ENCODE results near the gene VSIG8. TPM values are rescaled to one million over a fixed set of nuclear protein-coding genes. Genes with fewer than 3 reads are reported as not detected.

Gene VSIG8
- total RNA-seq, 1 donor from 2014 or later: not detected

DNA sequence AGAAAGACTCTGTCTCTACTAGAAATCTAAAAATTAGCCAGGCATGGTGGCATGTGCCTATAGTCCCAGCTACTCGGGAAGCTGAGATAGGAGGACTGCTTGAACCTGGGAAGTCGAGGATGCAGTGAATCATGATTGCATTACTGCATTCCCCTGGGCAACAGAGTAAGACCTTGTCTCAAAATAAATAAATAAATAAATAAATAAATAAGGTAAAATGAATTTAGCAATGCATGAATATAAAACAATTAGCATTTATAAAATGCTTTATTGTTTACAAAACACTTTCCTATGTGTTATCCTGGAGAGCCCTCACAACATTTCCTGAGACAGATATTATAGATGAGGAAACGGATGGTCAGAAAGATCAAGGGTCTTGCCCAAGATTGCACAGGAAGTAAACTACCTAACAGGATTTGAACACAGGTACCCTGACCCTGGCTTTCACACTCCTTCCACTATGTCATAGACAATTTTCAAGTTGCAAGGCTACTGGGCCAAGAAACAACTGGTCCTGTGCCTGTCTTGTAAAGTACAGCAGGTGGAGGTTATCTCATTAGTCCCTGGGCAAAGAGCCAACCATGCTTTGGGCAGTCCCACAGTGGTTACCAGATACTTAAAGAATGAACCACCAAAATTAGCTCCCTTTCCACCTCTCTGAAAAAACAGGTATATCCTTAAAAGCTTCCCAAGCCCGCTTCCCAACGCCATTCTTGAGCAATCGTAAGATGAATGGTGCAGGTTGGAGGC, 15.4 kb upstream of the VSIG8 start:
- H3K4me1 Mint-ChIP-seq: no peaks in the 10 kb centered on the region
- no peak overlapping the region for H3K27ac Mint-ChIP-seq (ENCODE audit: unreplicated experiment)
- no peaks in the 10 kb centered on the region for H3K36me3 Mint-ChIP-seq (ENCODE audit: low read depth)
- TF ChIP-seq, protein P1, sequence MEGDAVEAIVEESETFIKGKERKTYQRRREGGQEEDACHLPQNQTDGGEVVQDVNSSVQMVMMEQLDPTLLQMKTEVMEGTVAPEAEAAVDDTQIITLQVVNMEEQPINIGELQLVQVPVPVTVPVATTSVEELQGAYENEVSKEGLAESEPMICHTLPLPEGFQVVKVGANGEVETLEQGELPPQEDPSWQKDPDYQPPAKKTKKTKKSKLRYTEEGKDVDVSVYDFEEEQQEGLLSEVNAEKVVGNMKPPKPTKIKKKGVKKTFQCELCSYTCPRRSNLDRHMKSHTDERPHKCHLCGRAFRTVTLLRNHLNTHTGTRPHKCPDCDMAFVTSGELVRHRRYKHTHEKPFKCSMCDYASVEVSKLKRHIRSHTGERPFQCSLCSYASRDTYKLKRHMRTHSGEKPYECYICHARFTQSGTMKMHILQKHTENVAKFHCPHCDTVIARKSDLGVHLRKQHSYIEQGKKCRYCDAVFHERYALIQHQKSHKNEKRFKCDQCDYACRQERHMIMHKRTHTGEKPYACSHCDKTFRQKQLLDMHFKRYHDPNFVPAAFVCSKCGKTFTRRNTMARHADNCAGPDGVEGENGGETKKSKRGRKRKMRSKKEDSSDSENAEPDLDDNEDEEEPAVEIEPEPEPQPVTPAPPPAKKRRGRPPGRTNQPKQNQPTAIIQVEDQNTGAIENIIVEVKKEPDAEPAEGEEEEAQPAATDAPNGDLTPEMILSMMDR (conservative IDR thresholded peaks at IDR 0.05): no peak
- H3K4me3 Mint-ChIP-seq: no peak overlapping the region
- H3K27me3 Mint-ChIP-seq (ENCODE audit: low read depth): peaks cover 21% of the 10 kb centered on the region
- no peaks in the 10 kb centered on the region for H3K9me3 Mint-ChIP-seq
- no peak for DNase-seq (ENCODE audit: low read depth, low spot score)

DNA sequence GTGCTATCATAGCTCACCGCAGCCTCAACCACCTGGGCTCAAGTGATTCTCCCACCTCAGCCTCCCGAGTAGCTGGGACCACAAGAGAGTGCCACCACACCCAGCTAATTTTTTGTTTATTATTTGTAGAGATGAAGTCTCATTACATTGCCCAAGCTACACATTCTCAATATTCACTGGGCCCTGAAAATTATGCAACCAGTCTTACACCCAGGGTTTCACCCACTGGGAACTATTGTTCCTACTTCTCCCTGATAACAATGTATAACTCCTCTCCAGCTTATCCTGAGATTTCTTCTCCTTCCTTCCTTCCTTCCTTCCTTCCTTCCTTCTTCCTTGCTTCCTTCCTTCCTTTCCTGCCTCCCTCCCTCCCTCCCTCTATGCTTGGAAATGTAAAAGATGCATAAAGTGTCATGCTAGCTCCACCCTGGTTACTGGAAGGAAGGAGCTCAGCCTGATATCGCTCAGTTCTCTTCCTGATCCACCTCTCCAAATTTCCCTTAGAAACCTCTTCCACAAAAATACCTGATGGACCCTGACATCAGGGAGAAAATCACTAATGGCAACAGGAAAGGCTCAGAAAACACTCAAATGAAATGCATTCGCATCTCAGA, 11.2 kb upstream of the VSIG8 start:
- H3K27ac Mint-ChIP-seq (ENCODE audit: unreplicated experiment): no peak overlapping the region

GRCh38 chr1:159872891-159873290, 10.4 kb upstream of the VSIG8 start:
- TF ChIP-seq, protein P1 (conservative IDR thresholded peaks at IDR 0.05): no peak
- Mint-ChIP-seq H3K36me3 (ENCODE audit: low read depth) (no peaks in the 10 kb centered on the region), H3K27ac (ENCODE audit: unreplicated experiment) (no peak overlapping the region), H3K4me3 (no peak overlapping the region), H3K9me3 (no peaks in the 10 kb centered on the region), H3K4me1 (no peaks in the 10 kb centered on the region), H3K27me3 (ENCODE audit: low read depth) (peaks cover 57% of the 10 kb centered on the region)
- no peak for DNase-seq (ENCODE audit: low read depth, low spot score)

More for the DNA sequence above, 11.2 kb upstream of the VSIG8 start:
- H3K27me3 Mint-ChIP-seq (ENCODE audit: low read depth): peaks cover 51% of the 10 kb centered on the region
- H3K4me1 Mint-ChIP-seq: no peaks in the 10 kb centered on the region
- DNase-seq (ENCODE audit: low read depth, low spot score): no peak
- no peaks in the 10 kb centered on the region for H3K9me3 Mint-ChIP-seq
- no peak overlapping the region for H3K4me3 Mint-ChIP-seq
- TF ChIP-seq, protein P1 (conservative IDR thresholded peaks at IDR 0.05): no peak
- H3K36me3 Mint-ChIP-seq (ENCODE audit: low read depth): no peaks in the 10 kb centered on the region

DNA sequence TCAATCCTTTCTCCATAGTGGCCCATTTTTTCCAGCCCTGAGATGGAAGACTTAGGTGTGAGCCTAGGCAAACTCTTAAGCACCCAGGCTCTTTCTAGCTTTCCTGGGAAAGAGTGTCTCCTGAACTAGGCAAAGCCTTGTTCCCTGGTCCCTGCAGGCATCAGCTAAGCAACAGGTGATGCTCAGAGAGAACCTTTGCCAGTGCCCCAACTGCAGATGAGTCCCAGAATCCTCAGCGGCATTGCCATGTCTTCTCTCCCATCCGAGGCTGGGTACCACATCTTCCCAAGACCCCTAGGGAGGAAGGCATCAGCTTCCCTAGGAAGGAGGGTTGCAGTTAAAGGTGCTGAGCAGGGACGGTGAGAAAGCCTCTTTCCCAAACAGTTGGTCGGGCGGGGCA, 8.2 kb upstream of the VSIG8 start:
- H3K27me3 Mint-ChIP-seq (ENCODE audit: low read depth): peaks cover 74% of the 10 kb centered on the region
- H3K36me3 Mint-ChIP-seq (ENCODE audit: low read depth): no peaks in the 10 kb centered on the region
- H3K4me3 Mint-ChIP-seq: no peak overlapping the region
- no peak overlapping the region for H3K27ac Mint-ChIP-seq (ENCODE audit: unreplicated experiment)
- H3K9me3 Mint-ChIP-seq: no peaks in the 10 kb centered on the region
- DNase-seq (ENCODE audit: low read depth, low spot score): no peak
- no peaks in the 10 kb centered on the region for H3K4me1 Mint-ChIP-seq
- TF ChIP-seq, protein P1 (conservative IDR thresholded peaks at IDR 0.05): no peak

DNA sequence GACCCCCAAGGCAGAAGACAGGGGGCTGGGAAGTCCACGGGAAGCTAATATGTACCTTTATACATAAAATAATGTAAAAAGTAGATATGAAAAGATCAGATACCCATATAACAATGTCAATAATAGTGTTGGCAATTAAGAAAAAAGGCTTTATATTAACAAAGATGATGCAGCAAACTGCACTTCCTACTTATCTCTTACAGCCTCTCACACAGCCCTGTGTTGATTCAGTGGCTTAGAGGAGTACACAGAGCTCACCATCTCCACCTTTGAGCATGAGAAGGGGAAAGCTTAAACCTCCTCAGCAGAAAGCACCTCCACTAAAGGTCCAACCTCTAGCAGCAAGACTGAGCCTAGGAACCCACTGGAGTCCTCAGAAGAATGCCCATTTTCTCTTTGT, 7.2 kb upstream of the VSIG8 start:
- TF ChIP-seq, protein P1 (conservative IDR thresholded peaks at IDR 0.05): no peak
- no peaks in the 10 kb centered on the region for H3K9me3 Mint-ChIP-seq
- H3K4me1 Mint-ChIP-seq: no peaks in the 10 kb centered on the region
- no peak overlapping the region for H3K4me3 Mint-ChIP-seq
- H3K27ac Mint-ChIP-seq (ENCODE audit: unreplicated experiment): no peak overlapping the region
- no peak for DNase-seq (ENCODE audit: low read depth, low spot score)
- H3K27me3 Mint-ChIP-seq (ENCODE audit: low read depth): peaks cover 81% of the 10 kb centered on the region
- no peaks in the 10 kb centered on the region for H3K36me3 Mint-ChIP-seq (ENCODE audit: low read depth)

Measured in neural crest cell (in vitro differentiated cells).